DOHH2 (cell line): ENCODE measurements around the gene STARD3.

Experiments
- H3F3A ChIP-seq: fragments of 200-600 bp; sonication (generic), shearing (Covaris generic); 2 replicates; pipeline ENCODE4 v1.6.0; 2016; ENCODE audit warnings: antibody characterized with exemption, mild to moderate bottlenecking; ENCODE audit not compliant: control insufficient read depth, insufficient read depth
- H3K27ac ChIP-seq: fragments of 200-600 bp; sonication (generic); 2 replicates; pipeline ENCODE4 v1.5.1; 2014; ENCODE audit warnings: low read depth, mild to moderate bottlenecking, low read length, moderate library complexity
- H3K27me3 ChIP-seq: fragments of 200-600 bp; sonication (generic); 2 replicates; pipeline ENCODE4 v1.6.1; 2014; ENCODE audit warnings: mild to moderate bottlenecking, low read length, mixed read lengths; ENCODE audit not compliant: control insufficient read depth
- H3K36me3 ChIP-seq: fragments of 200-600 bp; sonication (generic); 2 replicates; pipeline ENCODE4 v1.6.1; 2014; ENCODE audit warnings: mild to moderate bottlenecking, low read length, moderate library complexity, mixed read lengths; ENCODE audit not compliant: control insufficient read depth
- H3K4me1 ChIP-seq: fragments of 200-600 bp; sonication (generic); 2 replicates; pipeline ENCODE4 v1.6.1; 2014; ENCODE audit warnings: mild to moderate bottlenecking, low read length, mixed read lengths; ENCODE audit not compliant: control insufficient read depth
- H3K4me2 ChIP-seq: fragments of 200-600 bp; sonication (generic); 2 replicates; pipeline ENCODE4 v1.6.0; 2014; ENCODE audit warnings: mild to moderate bottlenecking, low read length, moderate library complexity
- H3K4me3 ChIP-seq: fragments of 200-600 bp; sonication (generic); 2 replicates; pipeline ENCODE4 v1.5.1; 2014; ENCODE audit warnings: mild to moderate bottlenecking, low read length, mixed read lengths
- H3K79me2 ChIP-seq: fragments of 200-600 bp; sonication (generic); 2 replicates; pipeline ENCODE4 v1.6.1; 2014; ENCODE audit warnings: mild to moderate bottlenecking, low read length, mixed read lengths; ENCODE audit not compliant: control insufficient read depth
- H3K9me2 ChIP-seq: fragments of 200-600 bp; sonication (generic); replicated peaks from 2 replicates; pipeline ENCODE4 v1.6.1; 2014; ENCODE audit warnings: mild to moderate bottlenecking, low read length, mixed read lengths; ENCODE audit not compliant: control insufficient read depth
- H3K9me3 ChIP-seq: fragments of 200-600 bp; sonication (generic); 2 replicates; pipeline ENCODE4 v1.6.1; 2014; ENCODE audit warnings: antibody characterized with exemption, low read length, mixed read lengths; ENCODE audit not compliant: control insufficient read depth, insufficient read depth
- H4K20me1 ChIP-seq: fragments of 200-600 bp; sonication (generic); 2 replicates; pipeline ENCODE4 v1.6.0; 2014; ENCODE audit warnings: low read depth, mild to moderate bottlenecking, antibody characterized with exemption, low read length, moderate library complexity; ENCODE audit not compliant: control insufficient read depth, insufficient read depth
- EZH2phosphoT487 ChIP-seq: fragments of 200-600 bp; sonication (generic); IDR thresholded peaks from 2 replicates; pipeline ENCODE4 v1.6.1; 2017; ENCODE audit warnings: borderline replicate concordance, mild to moderate bottlenecking, antibody characterized with exemption, low read length, moderate library complexity, mixed read lengths
- TF ChIP-seq, protein P1 (sequence below): fragments of 200-600 bp; sonication (generic); IDR thresholded peaks from one replicate; pipeline ENCODE4 v1.5.1; 2014; ENCODE audit warnings: antibody characterized with exemption, mild to moderate bottlenecking, low read depth, low read length; ENCODE audit not compliant: poor library complexity, severe bottlenecking

Gene STARD3

DNA sequence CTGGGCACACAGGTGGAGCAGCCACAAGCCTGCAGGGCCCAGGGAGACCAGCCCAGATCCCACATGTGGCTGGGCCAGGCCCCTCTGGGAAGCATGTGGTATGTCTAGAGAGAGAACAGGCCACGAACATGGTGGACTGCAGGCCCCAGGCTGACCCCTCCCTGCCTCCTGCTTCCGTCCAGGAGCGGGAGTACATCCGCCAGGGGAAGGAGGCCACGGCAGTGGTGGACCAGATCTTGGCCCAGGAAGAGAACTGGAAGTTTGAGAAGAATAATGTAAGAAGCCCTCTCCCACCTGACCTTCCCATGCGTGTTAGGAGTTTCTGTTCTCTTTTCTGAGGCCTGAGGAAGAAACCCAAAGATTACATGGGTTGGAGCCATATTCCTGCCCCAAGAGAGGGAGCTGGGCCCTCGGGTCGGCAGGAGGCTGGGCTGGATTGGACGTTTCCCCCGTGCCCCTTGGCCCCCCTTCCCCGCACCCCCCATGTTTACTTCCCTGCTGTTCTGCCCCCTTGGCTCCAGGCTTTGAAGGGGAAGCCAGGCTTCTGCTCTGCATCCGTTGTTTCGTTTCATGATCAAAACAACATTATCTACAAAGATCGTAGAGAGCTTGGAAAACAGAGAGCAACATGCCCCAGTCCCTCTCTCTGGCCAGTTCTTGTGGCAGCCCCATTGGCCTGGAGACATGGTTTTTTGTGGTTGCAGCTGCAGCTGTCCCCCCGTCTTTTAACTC is 22.5 kb downstream of the STARD3 start:
- no peaks in the 10 kb centered on the region; the same call in 1 of the 2 replicates for H3F3A ChIP-seq
- H3K9me3 ChIP-seq, result no peaks in the 10 kb centered on the region
- peak overlapping the region; percentile 28 for H3K4me2 ChIP-seq
- peaks cover 35% of the 10 kb centered on the region for H3K36me3 ChIP-seq
- H3K27ac ChIP-seq, result peak overlapping the region; percentile 16; the same call in 1 of the 2 replicates
- no peak for TF ChIP-seq EZH2phosphoT487
- TF ChIP-seq, protein P1, sequence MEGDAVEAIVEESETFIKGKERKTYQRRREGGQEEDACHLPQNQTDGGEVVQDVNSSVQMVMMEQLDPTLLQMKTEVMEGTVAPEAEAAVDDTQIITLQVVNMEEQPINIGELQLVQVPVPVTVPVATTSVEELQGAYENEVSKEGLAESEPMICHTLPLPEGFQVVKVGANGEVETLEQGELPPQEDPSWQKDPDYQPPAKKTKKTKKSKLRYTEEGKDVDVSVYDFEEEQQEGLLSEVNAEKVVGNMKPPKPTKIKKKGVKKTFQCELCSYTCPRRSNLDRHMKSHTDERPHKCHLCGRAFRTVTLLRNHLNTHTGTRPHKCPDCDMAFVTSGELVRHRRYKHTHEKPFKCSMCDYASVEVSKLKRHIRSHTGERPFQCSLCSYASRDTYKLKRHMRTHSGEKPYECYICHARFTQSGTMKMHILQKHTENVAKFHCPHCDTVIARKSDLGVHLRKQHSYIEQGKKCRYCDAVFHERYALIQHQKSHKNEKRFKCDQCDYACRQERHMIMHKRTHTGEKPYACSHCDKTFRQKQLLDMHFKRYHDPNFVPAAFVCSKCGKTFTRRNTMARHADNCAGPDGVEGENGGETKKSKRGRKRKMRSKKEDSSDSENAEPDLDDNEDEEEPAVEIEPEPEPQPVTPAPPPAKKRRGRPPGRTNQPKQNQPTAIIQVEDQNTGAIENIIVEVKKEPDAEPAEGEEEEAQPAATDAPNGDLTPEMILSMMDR, result no peak
- H3K4me1 ChIP-seq, result peaks cover 18% of the 10 kb centered on the region
- no peaks in the 10 kb centered on the region for H3K27me3 ChIP-seq
- H3K4me3 ChIP-seq, result no peak overlapping the region
- H3K9me2 ChIP-seq, result no peaks in the 10 kb centered on the region
- H4K20me1 ChIP-seq, result no peaks in the 10 kb centered on the region
- H3K79me2 ChIP-seq, result no peaks in the 10 kb centered on the region

DNA sequence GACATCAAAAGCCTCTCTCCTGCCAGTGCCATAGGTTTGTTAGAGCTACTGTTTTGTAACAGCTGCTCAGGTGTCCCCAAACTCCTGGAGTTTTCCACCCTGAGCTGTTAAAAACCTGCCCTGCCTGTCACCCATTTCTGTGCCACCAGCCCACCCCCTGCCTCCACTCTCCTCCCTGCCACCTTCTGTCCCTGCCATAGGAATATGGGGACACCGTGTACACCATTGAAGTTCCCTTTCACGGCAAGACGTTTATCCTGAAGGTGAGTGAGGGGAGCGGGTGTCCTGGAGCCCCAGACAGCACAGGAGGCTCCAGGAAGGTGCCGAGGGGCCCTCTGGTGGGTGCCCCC is 23.0 kb downstream of the STARD3 start:
- Histone ChIP-seq H3K4me2 (no peak overlapping the region), H3K9me2 (no peaks in the 10 kb centered on the region), H3K27me3 (no peaks in the 10 kb centered on the region), H4K20me1 (no peaks in the 10 kb centered on the region), H3K4me1 (peaks cover 18% of the 10 kb centered on the region), H3K27ac (no peak overlapping the region), H3K36me3 (peaks cover 35% of the 10 kb centered on the region), H3K4me3 (no peak overlapping the region), H3K79me2 (no peaks in the 10 kb centered on the region), H3F3A (no peaks in the 10 kb centered on the region; the same call in 1 of the 2 replicates), H3K9me3 (no peaks in the 10 kb centered on the region)
- TF ChIP-seq, protein P1, result no peak
- TF ChIP-seq EZH2phosphoT487, result no peak

DNA sequence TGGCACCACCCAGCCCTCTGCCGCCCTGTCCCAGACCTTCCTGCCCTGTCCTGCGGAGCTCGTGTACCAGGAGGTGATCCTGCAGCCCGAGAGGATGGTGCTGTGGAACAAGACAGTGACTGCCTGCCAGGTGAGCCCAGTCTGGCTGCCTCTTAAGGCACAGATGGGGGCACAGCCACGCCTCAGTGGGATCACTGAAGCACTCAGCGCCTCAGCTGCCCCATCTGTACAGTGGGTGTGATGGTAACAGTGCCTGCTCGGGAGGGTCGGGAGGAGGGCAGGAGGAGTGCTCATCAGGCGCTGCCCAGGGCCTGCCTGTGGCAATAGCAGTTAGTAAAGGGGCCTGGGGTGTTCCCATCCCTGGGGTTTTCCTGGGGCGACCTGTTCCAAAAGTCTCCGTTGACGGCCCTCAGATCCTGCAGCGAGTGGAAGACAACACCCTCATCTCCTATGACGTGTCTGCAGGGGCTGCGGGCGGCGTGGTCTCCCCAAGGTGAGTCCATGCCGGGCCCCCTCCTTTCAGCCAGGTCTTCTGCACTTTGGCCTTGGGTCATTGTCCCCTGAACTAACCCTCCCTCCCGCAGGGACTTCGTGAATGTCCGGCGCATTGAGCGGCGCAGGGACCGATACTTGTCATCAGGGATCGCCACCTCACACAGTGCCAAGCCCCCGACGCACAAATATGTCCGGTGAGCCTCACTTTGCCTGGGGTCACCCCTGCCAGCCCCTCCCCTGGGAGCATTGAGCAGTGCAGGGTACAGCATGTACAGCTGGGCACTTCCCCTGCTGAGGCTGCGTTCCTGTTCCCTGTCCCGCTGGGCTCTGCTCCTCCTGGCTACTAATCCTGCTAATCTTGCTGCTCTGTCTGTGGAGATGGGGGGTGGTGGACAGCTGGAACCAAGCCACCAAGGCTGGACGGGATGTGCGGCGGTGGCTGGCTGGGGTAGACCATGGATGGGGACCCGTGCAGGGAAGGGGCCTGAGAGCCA is 23.7 kb downstream of the STARD3 start:
- H3K9me3 ChIP-seq, result no peaks in the 10 kb centered on the region
- H3K36me3 ChIP-seq, result peaks cover 35% of the 10 kb centered on the region
- TF ChIP-seq, protein P1, result no peak
- TF ChIP-seq EZH2phosphoT487, result no peak
- peaks cover 2% of the 10 kb centered on the region; the same call in 1 of the 2 replicates for H3K27me3 ChIP-seq
- H3K27ac ChIP-seq, result no peak overlapping the region
- H3K4me3 ChIP-seq, result no peak overlapping the region
- H3F3A ChIP-seq, result no peaks in the 10 kb centered on the region; the same call in 1 of the 2 replicates
- no peaks in the 10 kb centered on the region for H3K9me2 ChIP-seq
- H3K79me2 ChIP-seq, result no peaks in the 10 kb centered on the region
- no peaks in the 10 kb centered on the region for H4K20me1 ChIP-seq
- peaks cover 18% of the 10 kb centered on the region for H3K4me1 ChIP-seq
- H3K4me2 ChIP-seq, result no peak overlapping the region
